Nephron progenitor cell (in vitro differentiated cells): Measurements from ENCODE around the gene TDRD12.
A peak's percentile ranks its signal among the peaks of the same experiment; 100 is the strongest.
"Not testable (repeated sequence)": the region's sequence is repeated elsewhere in the genome, so short reads cannot be mapped to it uniquely, and the experiment has no call there.

ENCODE experiments used
- DNase-seq: peaks from one replicate; pipeline ENCODE4 v3.0.0; 2021
- H3K27ac Mint-ChIP-seq: 2 replicates; pipeline ENCODE4 v1.8.0; 2021; ENCODE audit warnings: mild to moderate bottlenecking, moderate library complexity, mixed read lengths
- H3K27me3 Mint-ChIP-seq: 2 replicates; pipeline ENCODE4 v1.8.0; 2021; ENCODE audit warnings: mild to moderate bottlenecking, low read depth, mixed read lengths; ENCODE audit not compliant: poor library complexity
- H3K36me3 Mint-ChIP-seq: 2 replicates; pipeline ENCODE4 v1.8.0; 2021; ENCODE audit warnings: low read depth, mixed read lengths
- H3K4me1 Mint-ChIP-seq: 2 replicates; pipeline ENCODE4 v1.8.0; 2021; ENCODE audit warnings: mixed read lengths
- H3K4me3 Mint-ChIP-seq: 2 replicates; pipeline ENCODE4 v1.8.0; 2021; ENCODE audit warnings: mild to moderate bottlenecking, moderate library complexity, mixed read lengths
- H3K9me3 Mint-ChIP-seq: 2 replicates; pipeline ENCODE4 v1.8.0; 2021; ENCODE audit warnings: mild to moderate bottlenecking, moderate library complexity, mixed read lengths
- TF ChIP-seq, protein P1 (sequence below): fragments of 200-600 bp; sonication (generic); IDR thresholded peaks from 2 replicates; pipeline ENCODE4 v1.5.0; 2021; ENCODE audit warnings: antibody characterized with exemption

The TDRD12 gene

GRCh38 chr19:32773126-32773525, 53.6 kb downstream of the TDRD12 start:
- Mint-ChIP-seq H3K4me1 (peaks cover 5% of the 10 kb centered on the region), H3K9me3 (peaks cover 9% of the 10 kb centered on the region), H3K36me3 (no peaks in the 10 kb centered on the region), H3K4me3 (no peak overlapping the region), H3K27me3 (peaks cover 14% of the 10 kb centered on the region), H3K27ac (no peak overlapping the region)
- TF ChIP-seq, protein P1, sequence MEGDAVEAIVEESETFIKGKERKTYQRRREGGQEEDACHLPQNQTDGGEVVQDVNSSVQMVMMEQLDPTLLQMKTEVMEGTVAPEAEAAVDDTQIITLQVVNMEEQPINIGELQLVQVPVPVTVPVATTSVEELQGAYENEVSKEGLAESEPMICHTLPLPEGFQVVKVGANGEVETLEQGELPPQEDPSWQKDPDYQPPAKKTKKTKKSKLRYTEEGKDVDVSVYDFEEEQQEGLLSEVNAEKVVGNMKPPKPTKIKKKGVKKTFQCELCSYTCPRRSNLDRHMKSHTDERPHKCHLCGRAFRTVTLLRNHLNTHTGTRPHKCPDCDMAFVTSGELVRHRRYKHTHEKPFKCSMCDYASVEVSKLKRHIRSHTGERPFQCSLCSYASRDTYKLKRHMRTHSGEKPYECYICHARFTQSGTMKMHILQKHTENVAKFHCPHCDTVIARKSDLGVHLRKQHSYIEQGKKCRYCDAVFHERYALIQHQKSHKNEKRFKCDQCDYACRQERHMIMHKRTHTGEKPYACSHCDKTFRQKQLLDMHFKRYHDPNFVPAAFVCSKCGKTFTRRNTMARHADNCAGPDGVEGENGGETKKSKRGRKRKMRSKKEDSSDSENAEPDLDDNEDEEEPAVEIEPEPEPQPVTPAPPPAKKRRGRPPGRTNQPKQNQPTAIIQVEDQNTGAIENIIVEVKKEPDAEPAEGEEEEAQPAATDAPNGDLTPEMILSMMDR, result no peak
- no peak for DNase-seq

DNA sequence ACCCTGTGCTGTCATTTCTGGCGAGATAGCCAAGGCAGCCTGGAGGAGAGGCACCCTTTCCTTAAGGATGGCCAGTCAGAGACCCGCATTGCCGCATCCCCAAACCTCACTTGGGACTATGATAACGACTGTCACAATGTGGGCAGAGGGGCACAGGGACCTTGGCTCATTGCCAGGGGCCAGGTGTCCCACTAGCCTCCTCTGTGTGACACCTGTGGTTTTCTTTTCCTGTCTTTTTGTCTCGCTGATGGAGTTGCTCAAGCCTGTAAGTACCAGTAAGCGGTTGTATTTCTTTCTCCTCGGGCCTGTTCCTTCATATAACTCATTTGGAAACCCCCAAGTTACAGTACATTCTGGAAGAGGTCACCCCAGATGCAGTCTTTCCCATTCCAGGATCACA, 59.5 kb downstream of the TDRD12 start:
- Mint-ChIP-seq H3K9me3 (peaks cover 39% of the 10 kb centered on the region), H3K27me3 (peaks cover 12% of the 10 kb centered on the region), H3K4me3 (no peak overlapping the region), H3K4me1 (peaks cover 18% of the 10 kb centered on the region), H3K36me3 (peaks cover 7% of the 10 kb centered on the region), H3K27ac (no peak overlapping the region)
- TF ChIP-seq, protein P1, result no peak
- no peak for DNase-seq

- no peak for DNase-seq
- TF ChIP-seq, protein P1, result no peak
- no peak overlapping the region for H3K27ac Mint-ChIP-seq
- peaks cover 40% of the 10 kb centered on the region for H3K9me3 Mint-ChIP-seq
- H3K4me3 Mint-ChIP-seq, result no peak overlapping the region
- H3K36me3 Mint-ChIP-seq, result peaks cover 7% of the 10 kb centered on the region
- peaks cover 18% of the 10 kb centered on the region for H3K4me1 Mint-ChIP-seq
- peaks cover 14% of the 10 kb centered on the region for H3K27me3 Mint-ChIP-seq
Measured at GRCh38 chr19:32781280-32781679, 61.7 kb downstream of the TDRD12 start.

DNA sequence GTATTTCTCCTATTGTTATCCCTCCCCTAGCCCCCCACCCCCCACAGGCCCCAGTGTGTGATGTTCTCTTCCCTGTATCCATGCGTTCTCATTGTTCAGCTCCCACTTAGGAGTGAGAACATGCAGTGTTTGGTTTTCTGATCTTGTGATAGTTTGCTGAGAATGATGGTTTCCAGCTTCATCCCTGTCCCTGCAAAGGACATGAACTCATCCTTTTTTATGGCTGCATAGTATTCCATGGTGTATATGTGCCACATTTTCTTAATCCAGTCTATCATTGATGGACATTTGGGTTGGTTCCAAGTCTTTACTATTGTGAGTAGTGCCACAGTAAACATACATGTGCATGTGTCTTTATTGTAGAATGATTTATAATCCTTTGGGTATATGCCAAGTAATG, 62.5 kb downstream of the TDRD12 start:
- DNase-seq, H3K27ac Mint-ChIP-seq, H3K36me3 Mint-ChIP-seq, H3K4me3 Mint-ChIP-seq: not testable (repeated sequence)
- Mint-ChIP-seq H3K9me3 (peaks cover 46% of the 10 kb centered on the region), H3K4me1 (peaks cover 20% of the 10 kb centered on the region), H3K27me3 (peaks cover 15% of the 10 kb centered on the region)

DNA sequence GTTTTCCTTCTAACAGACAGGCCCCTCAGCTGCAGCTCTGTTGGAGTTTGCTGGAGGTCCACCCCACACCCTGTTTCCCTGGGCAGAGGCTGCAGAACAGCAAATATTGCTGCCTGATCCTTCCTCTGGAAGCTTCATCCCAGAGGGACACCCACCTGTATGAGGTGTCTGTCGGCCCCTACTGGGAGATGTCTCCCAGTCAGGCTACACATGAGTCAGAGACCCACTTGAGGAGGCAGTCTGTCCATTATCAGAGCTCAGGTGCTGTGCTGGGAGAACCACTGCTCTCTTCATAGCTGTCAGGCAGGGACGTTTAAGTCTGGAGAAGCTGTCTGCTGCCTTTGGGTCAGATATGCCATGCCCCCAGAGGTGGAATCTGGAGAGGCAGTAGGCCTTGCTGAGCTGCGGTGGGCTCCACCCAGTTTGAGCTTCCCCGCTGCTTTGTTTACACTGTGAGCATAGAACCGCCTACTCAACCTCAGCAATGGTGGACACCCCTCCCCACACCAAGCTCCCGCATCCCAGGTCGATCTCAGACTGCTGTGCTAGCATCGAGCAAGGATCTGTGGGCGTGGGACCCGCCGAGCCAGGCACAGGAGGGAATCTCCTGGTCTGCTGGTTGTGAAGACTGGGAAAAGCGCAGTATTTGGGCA, 67.7 kb downstream of the TDRD12 start:
- H3K4me1 Mint-ChIP-seq, result peaks cover 44% of the 10 kb centered on the region
- H3K27ac Mint-ChIP-seq, H3K36me3 Mint-ChIP-seq, H3K4me3 Mint-ChIP-seq: not testable (repeated sequence)
- peaks cover 25% of the 10 kb centered on the region for H3K9me3 Mint-ChIP-seq
- DNase-seq, result peak; percentile 20
- H3K27me3 Mint-ChIP-seq, result peaks cover 14% of the 10 kb centered on the region

- peaks cover 44% of the 10 kb centered on the region for H3K4me1 Mint-ChIP-seq
- H3K9me3 Mint-ChIP-seq, result peaks cover 19% of the 10 kb centered on the region
- H3K27ac Mint-ChIP-seq, H3K4me3 Mint-ChIP-seq, H3K36me3 Mint-ChIP-seq, DNase-seq: not testable (repeated sequence)
- H3K27me3 Mint-ChIP-seq, result peaks cover 14% of the 10 kb centered on the region
Measured at GRCh38 chr19:32787895-32788294, 68.3 kb downstream of the TDRD12 start.

GRCh38 chr19:32789429-32789828, 69.9 kb downstream of the TDRD12 start:
- Mint-ChIP-seq H3K4me3 (no peak overlapping the region), H3K4me1 (peaks cover 44% of the 10 kb centered on the region)

More at GRCh38 chr19:32789429-32789828, 69.9 kb downstream of the TDRD12 start:
- peaks cover 10% of the 10 kb centered on the region for H3K27me3 Mint-ChIP-seq
- TF ChIP-seq, protein P1, result no peak
- H3K27ac Mint-ChIP-seq, result no peak overlapping the region
- no peaks in the 10 kb centered on the region for H3K36me3 Mint-ChIP-seq
- peaks cover 7% of the 10 kb centered on the region for H3K9me3 Mint-ChIP-seq
- DNase-seq, result no peak
